ENCODE measurements around the gene NDUFV2.

Gene NDUFV2

DNA sequence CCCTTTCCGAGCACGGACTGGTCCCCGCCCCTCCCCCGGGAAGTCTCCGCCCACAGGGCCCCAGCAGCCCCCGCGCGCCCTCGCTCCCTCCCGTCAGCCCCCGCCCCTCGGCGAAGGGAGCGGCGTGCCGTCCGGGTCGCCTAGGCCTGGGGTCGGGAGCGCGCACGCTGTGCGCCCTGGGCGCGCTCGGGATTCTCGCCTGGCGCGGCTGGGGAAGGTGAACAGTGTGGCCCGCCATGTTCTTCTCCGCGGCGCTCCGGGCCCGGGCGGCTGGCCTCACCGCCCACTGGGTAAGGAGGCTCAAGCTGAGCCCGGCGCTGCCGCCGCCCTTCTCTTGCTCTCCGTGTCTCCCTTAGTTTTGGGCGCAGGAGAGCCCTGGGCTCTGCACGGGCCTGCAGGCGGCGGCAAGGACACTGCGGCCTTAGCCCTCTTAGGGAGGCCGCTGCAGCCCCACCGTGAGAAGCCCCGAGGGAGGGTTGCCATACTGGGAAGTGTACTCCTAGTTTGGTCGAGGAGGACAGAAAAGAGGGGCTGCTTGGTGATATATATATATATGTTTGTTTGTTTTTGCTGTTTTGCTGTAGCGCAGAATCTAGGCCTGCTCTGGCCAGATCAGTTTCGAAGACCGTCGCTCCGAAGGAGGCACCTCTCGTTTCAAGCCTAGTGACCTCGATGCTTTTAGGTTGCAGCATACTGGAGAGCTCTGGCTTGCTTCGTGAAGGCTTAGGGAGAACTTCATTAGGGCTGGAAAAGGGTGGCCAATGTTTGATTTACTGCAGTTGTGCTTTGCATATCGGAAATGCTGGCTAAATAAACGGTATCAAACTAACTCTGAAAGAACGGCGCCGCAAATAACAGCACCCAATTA, at the start of gene NDUFV2:
TSS of gene NDUFV2 (plus strand) at position 192 of the 868 bp plus-strand sequence. CDS start at position 237, 45 bp downstream.
- Histone ChIP-seq H2AFZ (ENCODE audit: low read length, unreplicated experiment) (peak within 1 kb of the TSS; percentile 77), H3K27ac (ENCODE audit: low read depth, low read length) (peak within 1 kb of the TSS; percentile 94), H3K27me3 (ENCODE audit: insufficient read depth, low read length) (no peaks in the 10 kb centered on the region), H3K36me3 (ENCODE audit: insufficient read depth, low read length) (no peaks in the 10 kb centered on the region), H3K4me3 (ENCODE audit: low read depth, low read length) (peak within 1 kb of the TSS; percentile 91), H3K79me2 (ENCODE audit: control insufficient read depth, insufficient read depth, low read length, unreplicated experiment) (peaks cover 60% of the 10 kb centered on the region), H3K4me1 (ENCODE audit: control insufficient read depth, insufficient read depth, low read length, unreplicated experiment) (peaks cover 26% of the 10 kb centered on the region)

DNA sequence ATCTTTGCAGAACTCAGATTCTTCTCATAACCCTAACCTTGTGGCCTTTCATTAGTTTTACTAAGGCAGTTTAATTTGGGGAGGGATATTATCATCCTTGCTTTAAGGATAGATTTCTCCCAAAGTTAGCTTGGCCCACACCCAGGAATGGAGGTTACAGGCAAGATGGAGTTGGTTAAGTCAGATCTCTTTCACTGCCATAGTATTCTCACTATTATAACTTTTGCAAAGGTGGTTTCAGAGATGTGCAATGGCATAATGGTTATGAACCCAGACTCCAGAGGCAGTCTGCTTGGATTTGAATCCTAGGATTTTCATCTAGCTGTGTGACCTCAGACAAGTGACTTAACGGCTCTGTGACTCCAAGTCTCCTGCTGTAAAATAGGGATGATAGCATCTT, 48.7 kb upstream of the NDUFV2 start:
- no peaks in the 10 kb centered on the region for H3K27me3 ChIP-seq (ENCODE audit: insufficient read depth, low read length)
- H2AFZ ChIP-seq (ENCODE audit: low read length, unreplicated experiment): no peak overlapping the region

DNA sequence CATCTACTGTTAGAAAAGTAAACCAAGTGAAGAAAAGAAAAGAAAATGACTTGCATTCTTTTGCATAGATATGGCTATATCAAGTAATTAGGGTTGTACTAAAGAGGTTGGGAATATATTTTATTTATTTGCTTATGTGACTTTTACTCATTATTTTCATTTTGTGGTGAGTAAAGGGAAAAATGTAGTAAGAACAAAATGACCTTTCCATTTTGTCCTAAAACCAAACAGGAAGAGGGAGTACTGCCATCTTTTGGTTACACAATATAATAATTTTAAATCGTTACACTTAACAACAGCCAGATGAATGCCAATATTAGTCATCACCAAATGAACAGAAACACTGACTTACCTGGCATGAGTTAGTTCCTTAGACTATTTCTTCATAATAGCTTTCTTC, 47.3 kb upstream of the NDUFV2 start:
- Histone ChIP-seq H3K4me3 (ENCODE audit: low read depth, low read length) (peak overlapping the region; percentile 15; the same call in 1 of the 2 replicates), H3K36me3 (ENCODE audit: insufficient read depth, low read length) (no peaks in the 10 kb centered on the region), H3K79me2 (ENCODE audit: control insufficient read depth, insufficient read depth, low read length, unreplicated experiment) (no peaks in the 10 kb centered on the region), H3K4me1 (ENCODE audit: control insufficient read depth, insufficient read depth, low read length, unreplicated experiment) (peaks cover 15% of the 10 kb centered on the region), H2AFZ (ENCODE audit: low read length, unreplicated experiment) (peak overlapping the region; percentile 88), H3K27me3 (ENCODE audit: insufficient read depth, low read length) (no peaks in the 10 kb centered on the region), H3K27ac (ENCODE audit: low read depth, low read length) (peak overlapping the region; percentile 86)

More for the DNA sequence above, 48.7 kb upstream of the NDUFV2 start:
- no peaks in the 10 kb centered on the region for H3K79me2 ChIP-seq (ENCODE audit: control insufficient read depth, insufficient read depth, low read length, unreplicated experiment)
- peak overlapping the region; percentile 86; the same call in 1 of the 2 replicates for H3K27ac ChIP-seq (ENCODE audit: low read depth, low read length)
- no peaks in the 10 kb centered on the region for H3K36me3 ChIP-seq (ENCODE audit: insufficient read depth, low read length)
- no peak overlapping the region for H3K4me3 ChIP-seq (ENCODE audit: low read depth, low read length)
- peaks cover 25% of the 10 kb centered on the region for H3K4me1 ChIP-seq (ENCODE audit: control insufficient read depth, insufficient read depth, low read length, unreplicated experiment)

DNA sequence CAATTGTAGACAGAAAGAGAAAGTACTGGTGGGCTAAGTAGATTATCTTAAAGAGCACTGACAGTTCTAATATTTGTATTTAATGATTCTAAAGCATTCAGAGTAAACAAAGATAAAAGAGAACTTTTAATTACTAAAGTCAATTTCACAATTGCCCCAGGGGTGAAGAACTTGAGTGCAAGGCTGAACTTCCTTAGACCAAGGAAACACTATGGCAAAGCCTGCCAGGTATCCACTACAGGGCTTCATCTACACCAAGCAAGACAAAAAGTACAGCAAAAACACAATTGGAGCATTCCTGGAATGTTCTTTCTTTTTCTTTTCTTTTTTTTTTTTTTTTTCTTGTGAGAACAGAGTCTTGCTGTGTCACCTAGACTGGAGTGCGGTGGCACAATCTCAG, 46.9 kb upstream of the NDUFV2 start:
- Histone ChIP-seq H3K36me3 (ENCODE audit: insufficient read depth, low read length) (no peaks in the 10 kb centered on the region), H3K27me3 (ENCODE audit: insufficient read depth, low read length) (no peaks in the 10 kb centered on the region), H3K79me2 (ENCODE audit: control insufficient read depth, insufficient read depth, low read length, unreplicated experiment) (no peaks in the 10 kb centered on the region), H3K4me1 (ENCODE audit: control insufficient read depth, insufficient read depth, low read length, unreplicated experiment) (peaks cover 15% of the 10 kb centered on the region), H3K4me3 (ENCODE audit: low read depth, low read length) (no peak overlapping the region), H2AFZ (ENCODE audit: low read length, unreplicated experiment) (peak overlapping the region; percentile 18), H3K27ac (ENCODE audit: low read depth, low read length) (peak overlapping the region; percentile 86)

DNA sequence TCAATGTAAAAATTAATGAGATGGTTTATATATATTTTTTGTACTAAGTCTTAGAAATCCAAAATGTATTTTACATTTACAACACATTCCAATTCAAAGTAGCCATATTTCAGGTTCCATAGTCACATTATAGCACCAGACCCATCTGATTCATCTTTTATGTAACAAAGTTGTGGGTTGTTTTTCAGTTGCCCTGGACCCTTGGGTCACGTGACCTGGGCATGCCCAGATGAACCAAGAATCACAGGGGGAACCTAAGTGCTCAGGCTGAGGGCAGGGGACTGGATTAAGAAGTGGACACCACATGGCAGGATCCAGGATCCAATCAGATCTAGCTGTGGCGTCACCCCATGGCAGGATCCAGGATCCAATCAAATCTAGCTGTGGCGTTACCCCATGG, 44.9 kb upstream of the NDUFV2 start:
- no peak overlapping the region for H3K4me3 ChIP-seq (ENCODE audit: low read depth, low read length)
- no peaks in the 10 kb centered on the region for H3K36me3 ChIP-seq (ENCODE audit: insufficient read depth, low read length)
- H3K79me2 ChIP-seq (ENCODE audit: control insufficient read depth, insufficient read depth, low read length, unreplicated experiment): no peaks in the 10 kb centered on the region
- H2AFZ ChIP-seq (ENCODE audit: low read length, unreplicated experiment): no peak overlapping the region
- peaks cover 15% of the 10 kb centered on the region for H3K4me1 ChIP-seq (ENCODE audit: control insufficient read depth, insufficient read depth, low read length, unreplicated experiment)
- no peaks in the 10 kb centered on the region for H3K27me3 ChIP-seq (ENCODE audit: insufficient read depth, low read length)
- H3K27ac ChIP-seq (ENCODE audit: low read depth, low read length): no peak overlapping the region

- Histone ChIP-seq H3K27me3 (ENCODE audit: insufficient read depth, low read length) (no peaks in the 10 kb centered on the region), H3K4me3 (ENCODE audit: low read depth, low read length) (no peak overlapping the region), H3K27ac (ENCODE audit: low read depth, low read length) (no peak overlapping the region), H3K79me2 (ENCODE audit: control insufficient read depth, insufficient read depth, low read length, unreplicated experiment) (no peaks in the 10 kb centered on the region), H3K4me1 (ENCODE audit: control insufficient read depth, insufficient read depth, low read length, unreplicated experiment) (peaks cover 15% of the 10 kb centered on the region), H3K36me3 (ENCODE audit: insufficient read depth, low read length) (no peaks in the 10 kb centered on the region), H2AFZ (ENCODE audit: low read length, unreplicated experiment) (peak overlapping the region; percentile 20)
These were observed 44.1 kb upstream of the NDUFV2 start for GRCh38 chr18:9058406-9058805.

GRCh38 chr18:9062418-9062751, 40.1 kb upstream of the NDUFV2 start:
- Histone ChIP-seq H3K4me1 (ENCODE audit: control insufficient read depth, insufficient read depth, low read length, unreplicated experiment) (no peaks in the 10 kb centered on the region), H3K27ac (ENCODE audit: low read depth, low read length) (no peak overlapping the region), H3K36me3 (ENCODE audit: insufficient read depth, low read length) (no peaks in the 10 kb centered on the region), H3K4me3 (ENCODE audit: low read depth, low read length) (no peak overlapping the region), H2AFZ (ENCODE audit: low read length, unreplicated experiment) (no peak overlapping the region), H3K79me2 (ENCODE audit: control insufficient read depth, insufficient read depth, low read length, unreplicated experiment) (no peaks in the 10 kb centered on the region), H3K27me3 (ENCODE audit: insufficient read depth, low read length) (no peaks in the 10 kb centered on the region)

- Histone ChIP-seq H3K27ac (ENCODE audit: low read depth, low read length) (no peak overlapping the region), H2AFZ (ENCODE audit: low read length, unreplicated experiment) (no peak overlapping the region), H3K4me1 (ENCODE audit: control insufficient read depth, insufficient read depth, low read length, unreplicated experiment) (no peaks in the 10 kb centered on the region)
These were observed 36.6 kb upstream of the NDUFV2 start for GRCh38 chr18:9065864-9066263.

GRCh38 chr18:9066358-9066757, 36.1 kb upstream of the NDUFV2 start:
- no peaks in the 10 kb centered on the region for H3K27me3 ChIP-seq (ENCODE audit: insufficient read depth, low read length)
- no peaks in the 10 kb centered on the region for H3K36me3 ChIP-seq (ENCODE audit: insufficient read depth, low read length)
- H3K27ac ChIP-seq (ENCODE audit: low read depth, low read length): no peak overlapping the region
- no peaks in the 10 kb centered on the region for H3K4me1 ChIP-seq (ENCODE audit: control insufficient read depth, insufficient read depth, low read length, unreplicated experiment)
- H3K79me2 ChIP-seq (ENCODE audit: control insufficient read depth, insufficient read depth, low read length, unreplicated experiment): no peaks in the 10 kb centered on the region
- H2AFZ ChIP-seq (ENCODE audit: low read length, unreplicated experiment): no peak overlapping the region
- H3K4me3 ChIP-seq (ENCODE audit: low read depth, low read length): no peak overlapping the region

More at GRCh38 chr18:9065864-9066263, 36.6 kb upstream of the NDUFV2 start:
- H3K36me3 ChIP-seq (ENCODE audit: insufficient read depth, low read length): no peaks in the 10 kb centered on the region
- H3K4me3 ChIP-seq (ENCODE audit: low read depth, low read length): no peak overlapping the region
- no peaks in the 10 kb centered on the region for H3K27me3 ChIP-seq (ENCODE audit: insufficient read depth, low read length)
- H3K79me2 ChIP-seq (ENCODE audit: control insufficient read depth, insufficient read depth, low read length, unreplicated experiment): no peaks in the 10 kb centered on the region

DNA sequence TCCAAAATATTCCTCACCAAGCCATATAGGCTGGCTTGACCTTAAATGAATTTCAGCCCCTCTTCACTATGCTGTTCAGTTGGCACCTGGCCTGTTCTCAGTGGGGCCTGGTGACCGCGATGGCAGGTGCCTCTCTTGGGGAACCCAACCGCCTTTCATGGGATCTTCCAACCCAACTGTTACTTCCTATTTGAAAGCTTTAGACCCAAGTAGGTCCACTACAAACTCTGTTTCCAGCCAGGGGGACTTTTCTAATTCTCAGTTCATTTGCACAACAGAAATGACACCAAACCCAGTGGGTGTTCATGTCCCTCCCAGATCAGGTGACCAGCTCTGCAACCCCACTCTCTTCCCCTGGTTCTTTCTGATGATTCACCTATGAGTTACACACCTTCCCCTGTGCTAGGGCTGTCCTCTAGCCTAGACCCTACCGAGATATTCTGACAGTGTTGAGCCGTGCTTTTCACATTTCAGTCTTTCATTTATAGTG, 35.6 kb upstream of the NDUFV2 start:
- Histone ChIP-seq H2AFZ (ENCODE audit: low read length, unreplicated experiment) (no peak overlapping the region), H3K27ac (ENCODE audit: low read depth, low read length) (no peak overlapping the region), H3K36me3 (ENCODE audit: insufficient read depth, low read length) (no peaks in the 10 kb centered on the region), H3K27me3 (ENCODE audit: insufficient read depth, low read length) (no peaks in the 10 kb centered on the region), H3K4me3 (ENCODE audit: low read depth, low read length) (no peak overlapping the region), H3K4me1 (ENCODE audit: control insufficient read depth, insufficient read depth, low read length, unreplicated experiment) (no peaks in the 10 kb centered on the region), H3K79me2 (ENCODE audit: control insufficient read depth, insufficient read depth, low read length, unreplicated experiment) (no peaks in the 10 kb centered on the region)

DNA sequence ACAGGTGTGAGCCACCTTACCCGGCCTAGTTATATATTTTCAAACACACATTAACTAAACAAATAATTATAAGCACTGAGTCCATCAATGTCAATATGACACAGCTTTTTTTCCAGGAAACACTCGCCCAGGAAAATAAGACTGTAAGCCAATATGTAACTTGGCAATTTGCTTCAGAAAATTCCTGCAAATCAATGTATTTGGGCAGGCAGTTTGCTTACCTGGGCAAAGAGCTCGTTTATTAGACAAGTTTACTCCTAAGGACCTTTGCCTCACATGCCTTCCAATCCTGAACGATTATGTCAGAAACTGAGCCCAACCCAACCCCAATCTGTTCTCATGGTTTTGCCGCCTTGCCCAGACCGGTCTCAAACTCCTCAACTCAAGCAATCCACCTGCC, 34.7 kb upstream of the NDUFV2 start:
- H3K79me2 ChIP-seq (ENCODE audit: control insufficient read depth, insufficient read depth, low read length, unreplicated experiment): no peaks in the 10 kb centered on the region
- H3K4me3 ChIP-seq (ENCODE audit: low read depth, low read length): no peak overlapping the region
- H3K27ac ChIP-seq (ENCODE audit: low read depth, low read length): no peak overlapping the region
- no peak overlapping the region for H2AFZ ChIP-seq (ENCODE audit: low read length, unreplicated experiment)
- no peaks in the 10 kb centered on the region for H3K4me1 ChIP-seq (ENCODE audit: control insufficient read depth, insufficient read depth, low read length, unreplicated experiment)
- no peaks in the 10 kb centered on the region for H3K27me3 ChIP-seq (ENCODE audit: insufficient read depth, low read length)
- H3K36me3 ChIP-seq (ENCODE audit: insufficient read depth, low read length): no peaks in the 10 kb centered on the region
